Measurements from ENCODE around the gene AXDND1.
"Not testable (repeated sequence)": the region's sequence is repeated elsewhere in the genome, so short reads cannot be mapped to it uniquely, and the experiment has no call there.

The AXDND1 gene

GRCh38 chr1:179490611-179491010 is 124.8 kb downstream of the AXDND1 start:
- DNase-seq = no peak

GRCh38 chr1:179493323-179493722 is 127.6 kb downstream of the AXDND1 start:
- DNase-seq = no peak

- DNase-seq = no peak
These were observed 140.4 kb downstream of the AXDND1 start for GRCh38 chr1:179506199-179506598.

- DNase-seq = no peak
These were observed 143.6 kb downstream of the AXDND1 start for GRCh38 chr1:179509384-179509783.

GRCh38 chr1:179510038-179510437 is 144.3 kb downstream of the AXDND1 start:
- DNase-seq = no peak

GRCh38 chr1:179516976-179517705 is 151.4 kb downstream of the AXDND1 start:
- no peak for DNase-seq

- not testable (repeated sequence) for DNase-seq
These were observed 152.8 kb downstream of the AXDND1 start for GRCh38 chr1:179518544-179518943.

- no peak for DNase-seq
These were observed 163.9 kb downstream of the AXDND1 start for GRCh38 chr1:179529482-179530195.

GRCh38 chr1:179530352-179530751 is 164.6 kb downstream of the AXDND1 start:
- no peak for DNase-seq

- DNase-seq = no peak
These were observed 176.0 kb downstream of the AXDND1 start for GRCh38 chr1:179541774-179542173.

- no peak for DNase-seq
These were observed 179.6 kb downstream of the AXDND1 start for GRCh38 chr1:179545321-179545720.

- no peak for DNase-seq
These were observed 181.3 kb downstream of the AXDND1 start for GRCh38 chr1:179547021-179547535.

- no peak for DNase-seq
These were observed 183.0 kb downstream of the AXDND1 start for GRCh38 chr1:179548666-179549367.

- no peak for DNase-seq
These were observed 183.6 kb downstream of the AXDND1 start for GRCh38 chr1:179549368-179549700.

- DNase-seq = no peak
These were observed 185.2 kb downstream of the AXDND1 start for GRCh38 chr1:179550746-179551682.

- DNase-seq = no peak
These were observed 188.7 kb downstream of the AXDND1 start for GRCh38 chr1:179554427-179554826.

- DNase-seq = no peak
These were observed 192.3 kb downstream of the AXDND1 start for GRCh38 chr1:179558078-179558477.

- no peak for DNase-seq
These were observed 209.9 kb downstream of the AXDND1 start, which contains the start of gene NPHS2 for GRCh38 chr1:179575497-179576314. NPHS2 (minus strand) TSS chr1:179575948; CDS start chr1:179575864, 84 bp downstream.

GRCh38 chr1:179576509-179576908 is 210.7 kb downstream of the AXDND1 start:
- no peak for DNase-seq

- no peak for DNase-seq
These were observed 218.1 kb downstream of the AXDND1 start for GRCh38 chr1:179583771-179584320.
